K562 (cell line): ENCODE data around the gene CLIC1. TPM values are rescaled to one million over a fixed set of nuclear protein-coding genes. Genes with fewer than 3 reads are reported as not detected.

ENCODE experiments used
- BHLHE40 ChIP-seq: IDR thresholded peaks from 2 replicates; pipeline ENCODE4 v1.6.1; 2011; ENCODE audit warnings: low read length, improper control_type of control experiment
- BRD4 ChIP-seq: fragments of 200-600 bp; sonication (generic); IDR thresholded peaks from 2 replicates; pipeline ENCODE4 v1.6.1; 2017; ENCODE audit warnings: inconsistent platforms
- HDAC1 ChIP-seq, 2 experiments: fragments of 450-650 bp; IDR thresholded peaks; 2 replicates each; pipeline ENCODE4 v1.6.1; 2016 to 2017; ENCODE audit warnings: inconsistent platforms in 1 of 2, mild to moderate bottlenecking in 1 of 2, moderate library complexity in 1 of 2
- MAFK ChIP-seq: IDR thresholded peaks from 2 replicates; pipeline ENCODE4 v1.6.1; 2011; ENCODE audit warnings: low read length, improper control_type of control experiment
- NFE2 ChIP-seq: IDR thresholded peaks from 2 replicates; pipeline ENCODE4 v1.6.1; 2014; ENCODE audit warnings: antibody characterized with exemption, low read depth
- PURB ChIP-seq: sonication (generic); formaldehyde crosslinking; IDR thresholded peaks from 2 replicates; pipeline ENCODE4 v1.9.0; 2021; ENCODE audit warnings: low read depth, mild to moderate bottlenecking, missing genetic modification reagents
- ZNF134 ChIP-seq: fragments of 250-450 bp; sonication (Bioruptor Pico); conservative IDR thresholded peaks from 2 replicates; pipeline ENCODE4 v1.4.0; 2020
- ZNF146 ChIP-seq: IDR thresholded peaks from one replicate; pipeline ENCODE4 v1.6.1; 2018; ENCODE audit warnings: missing compliant biosample characterization; ENCODE audit not compliant: unreplicated experiment
- polyA plus RNA-seq, 8 experiments: library from polyadenylated mRNA; depleted of rRNA in 4 of 8; stranded (reverse) in 5 of 8; unstranded in 3 of 8; fragments of >200 nt; fragmentation: Nextera tagmentation in 2 of 8; fragmentation: Illumina TruSeq in 1 of 8; extraction: Ambion mirVana in 2 of 8; extraction: Trizol in 1 of 8; gene quantifications; 2 replicates each; pipeline versions ENCODE4 v1.2.1 to v1.2.3, GENCODE V29; 2011 to 2014; ENCODE audit warnings: inconsistent platforms in 1 of 8, missing spikeins in 1 of 8
- total RNA-seq, 7 experiments: library from RNA; depleted of rRNA in 6 of 7; stranded (reverse); fragments of >200 nt in 6 of 7; fragmentation: Illumina TruSeq in 2 of 7; extraction: Trizol in 2 of 7; gene quantifications; 2 replicates each; pipeline versions ENCODE4 v1.2.1 to v1.2.3, GENCODE V29; 2011 to 2021; ENCODE audit warnings: low replicate concordance in 1 of 7
- TF ChIP-seq, protein P1 (sequence below), 2 experiments: IDR thresholded peaks; 2 replicates each; pipeline ENCODE4 v1.6.1; 2011; ENCODE audit warnings: borderline replicate concordance in 1 of 2, control low read depth in 1 of 2, low read depth in 1 of 2, low read length in 1 of 2, mild to moderate bottlenecking in 1 of 2, mixed read lengths in 1 of 2, moderate library complexity in 1 of 2; ENCODE audit not compliant: insufficient read depth in 1 of 2, insufficient read length in 1 of 2, poor library complexity in 1 of 2, severe bottlenecking in 1 of 2; ENCODE audit errors: extremely low read depth in 1 of 2
- TF ChIP-seq, protein P2 (sequence below): fragments of 450-650 bp; formaldehyde crosslinking; IDR thresholded peaks from 2 replicates; pipeline ENCODE4 v1.4.0; 2020; ENCODE audit warnings: mild to moderate bottlenecking, moderate library complexity

Gene CLIC1
- total and polyA plus RNA-seq, 9 of the 15 experiments (the other 6 are each of a cell fraction or from before 2014, with no cell fraction given), result 1,267 to 2,419 (median 1,808) TPM

DNA sequence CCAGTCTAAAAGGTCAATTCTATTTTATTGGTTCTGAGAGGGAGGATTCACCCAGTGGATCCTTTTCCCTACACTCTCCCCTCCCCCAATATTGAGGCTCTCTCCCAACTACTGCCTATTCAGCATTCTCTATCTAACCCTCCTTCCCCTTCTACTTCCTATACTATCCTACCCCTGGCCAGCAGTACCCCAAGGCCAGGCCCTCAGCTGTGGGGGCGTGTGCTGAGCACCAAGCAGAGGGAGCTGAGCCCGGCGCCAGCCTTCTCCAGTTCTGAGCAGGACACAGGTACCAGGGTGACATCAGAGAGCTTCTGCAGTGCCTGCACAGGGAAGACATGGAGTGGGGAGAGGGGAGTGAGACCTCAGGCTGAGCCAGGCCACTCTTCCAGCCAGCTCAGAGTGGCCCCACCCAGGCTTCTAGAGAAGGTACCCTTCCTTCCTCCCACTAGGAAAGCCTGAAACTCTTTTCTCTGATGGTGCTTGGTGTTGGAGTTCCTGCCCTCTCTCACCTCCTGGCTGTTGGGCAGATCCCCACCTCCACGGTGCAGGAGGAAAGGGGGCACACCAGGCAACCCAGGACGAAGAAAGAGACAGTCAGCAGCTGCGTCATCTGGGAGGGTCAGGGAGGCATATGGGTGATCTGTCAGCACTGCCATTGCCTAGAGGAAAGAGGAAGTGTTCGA lies 9.2 kb downstream of the CLIC1 start (continued):
- TF ChIP-seq PURB (no peak), HDAC1 (IDR thresholded peaks at IDR 0.05) (peak in 1 of 2 experiments; percentile 13; a peak in 1 of 4 replicates), ZNF146 (no peak), ZNF134 (no peak), MAFK (peak; percentile 66; the same call in 1 of the 2 replicates), BRD4 (no peak), BHLHE40 (no peak), NFE2 (peak; percentile 75)
- TF ChIP-seq, protein P1, sequence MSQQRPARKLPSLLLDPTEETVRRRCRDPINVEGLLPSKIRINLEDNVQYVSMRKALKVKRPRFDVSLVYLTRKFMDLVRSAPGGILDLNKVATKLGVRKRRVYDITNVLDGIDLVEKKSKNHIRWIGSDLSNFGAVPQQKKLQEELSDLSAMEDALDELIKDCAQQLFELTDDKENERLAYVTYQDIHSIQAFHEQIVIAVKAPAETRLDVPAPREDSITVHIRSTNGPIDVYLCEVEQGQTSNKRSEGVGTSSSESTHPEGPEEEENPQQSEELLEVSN (IDR thresholded peaks at IDR 0.05; ENCODE audit: borderline replicate concordance in 1 of 2, extremely low read depth in 1 of 2, insufficient read depth in 1 of 2, insufficient read length in 1 of 2, low read depth in 1 of 2, low read length in 1 of 2, poor library complexity in 1 of 2, severe bottlenecking in 1 of 2), result no peak
- TF ChIP-seq, protein P2, sequence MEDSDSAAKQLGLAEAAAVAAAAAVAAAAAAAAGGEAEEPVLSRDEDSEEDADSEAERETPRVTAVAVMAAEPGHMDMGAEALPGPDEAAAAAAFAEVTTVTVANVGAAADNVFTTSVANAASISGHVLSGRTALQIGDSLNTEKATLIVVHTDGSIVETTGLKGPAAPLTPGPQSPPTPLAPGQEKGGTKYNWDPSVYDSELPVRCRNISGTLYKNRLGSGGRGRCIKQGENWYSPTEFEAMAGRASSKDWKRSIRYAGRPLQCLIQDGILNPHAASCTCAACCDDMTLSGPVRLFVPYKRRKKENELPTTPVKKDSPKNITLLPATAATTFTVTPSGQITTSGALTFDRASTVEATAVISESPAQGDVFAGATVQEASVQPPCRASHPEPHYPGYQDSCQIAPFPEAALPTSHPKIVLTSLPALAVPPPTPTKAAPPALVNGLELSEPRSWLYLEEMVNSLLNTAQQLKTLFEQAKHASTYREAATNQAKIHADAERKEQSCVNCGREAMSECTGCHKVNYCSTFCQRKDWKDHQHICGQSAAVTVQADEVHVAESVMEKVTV, result no peak
